Lung (tissue), 12 donors: ENCODE data around the gene RREB1. TPM values are rescaled to one million over a fixed set of nuclear protein-coding genes. Genes with fewer than 3 reads are reported as not detected.

Source experiments
- ATAC-seq: fragments of 200-7000 bp; cut with Tn5 transposase; one replicate; pipeline ENCODE4 v1.9.1; 2020; ENCODE audit warnings: moderate number of reproducible peaks; ENCODE audit not compliant: insufficient read depth, low FRiP score
- DNase-seq, 3 donors: peaks; one replicate each; pipeline ENCODE4 v3.0.0-alpha.2; 2013 to 2017
- H3K27ac ChIP-seq, 2 donors: one replicate each; pipeline ENCODE4 v1.5.1; 2013; ENCODE audit warnings: mild to moderate bottlenecking in 2 of 2, moderate library complexity in 2 of 2, control low read depth in 1 of 2, inconsistent platforms in 1 of 2, low read depth in 1 of 2, low read length in 1 of 2
- H3K27me3 ChIP-seq, 3 donors: one replicate each; pipeline ENCODE4 v1.5.1; 2013; ENCODE audit warnings: low read length in 2 of 3; ENCODE audit not compliant: control insufficient read depth in 3 of 3, insufficient read depth in 3 of 3
- H3K36me3 ChIP-seq, 4 donors: one replicate each; pipeline ENCODE4 v1.5.1; 2013; ENCODE audit warnings: low read length in 4 of 4, mild to moderate bottlenecking in 1 of 4, moderate library complexity in 1 of 4; ENCODE audit not compliant: control insufficient read depth in 4 of 4, insufficient read depth in 4 of 4
- H3K4me1 ChIP-seq, 5 donors: one replicate each; pipeline ENCODE4 v1.5.1; 2013; ENCODE audit warnings: low read length in 5 of 5, mild to moderate bottlenecking in 2 of 5, moderate library complexity in 1 of 5; ENCODE audit not compliant: control insufficient read depth in 5 of 5, insufficient read depth in 5 of 5
- H3K4me3 ChIP-seq: one replicate; pipeline ENCODE4 v1.5.1; 2013; ENCODE audit warnings: mild to moderate bottlenecking, control low read depth, moderate library complexity
- H3K9ac ChIP-seq, 2 donors: one replicate each; pipeline ENCODE4 v1.5.1; 2013; ENCODE audit warnings: low read length in 2 of 2, control low read depth in 1 of 2; ENCODE audit not compliant: insufficient read depth in 1 of 2
- H3K9me3 ChIP-seq, 4 donors: one replicate each; pipeline ENCODE4 v1.5.1; 2013; ENCODE audit warnings: low read length in 3 of 4, mild to moderate bottlenecking in 1 of 4, moderate library complexity in 1 of 4; ENCODE audit not compliant: control insufficient read depth in 4 of 4, insufficient read depth in 3 of 4
- CTCF ChIP-seq: IDR thresholded peaks from 2 replicates; pipeline ENCODE4 v1.5.1; 2012; ENCODE audit warnings: mild to moderate bottlenecking; ENCODE audit errors: control extremely low read depth, extremely low read depth
- WGBS, 2 donors: extraction: QIAGEN DNeasy Blood & Tissue Kit; methylation state at CpG; one replicate each; pipeline ENCODE4 v1.1.7; 2013; 5-methylcytosine and 5-hydroxymethylcytosine counted together
- polyA plus RNA-seq, 2 donors: library from polyadenylated mRNA; stranded (reverse); fragments of 200-250 nt; gene quantifications; one replicate each; pipeline ENCODE4 v1.2.1, GENCODE V29; 2013
- total RNA-seq, 2 donors: library from RNA; depleted of rRNA in 1 of 2; stranded (reverse); fragments of >200 nt in 1 of 2; gene quantifications; one replicate each; pipeline ENCODE4 v1.2.1, GENCODE V29; 2014 to 2021
- donor health status: control.
- donor health status: control.
- donor health status: Bipolar disorder and iron deficiency.
- donor health status: healthy.
- donor health status: DM: yes; HTN: yes; CAD: no.

RREB1 gene
- total and polyA plus RNA-seq, 4 donors: 8.9 to 54.7 (median 31.1) TPM

GRCh38 chr6:7216941-7217621, 109.3 kb downstream of the RREB1 start:
- Histone ChIP-seq H3K4me3 (no peak overlapping the region), H3K27ac (peak overlapping the region; percentile 63 to 64), H3K4me1 (peaks cover 7 to 53% (median 29%) of the 10 kb centered on the region in 5 donors), H3K36me3 (peaks cover 9 to 34% (median 16%) of the 10 kb centered on the region in 4 donors), H3K27me3 (no peaks in the 10 kb centered on the region), H3K9ac (no peak overlapping the region), H3K9me3 (no peaks in the 10 kb centered on the region)
- peak; percentile 82 to 85 (median 84) for DNase-seq
- WGBS, 2 donors: 70 to 74% methylated on average over 17 of the region's 17 CpGs
- ATAC-seq: peak; percentile 59
- no peak for TF ChIP-seq CTCF

GRCh38 chr6:7218406-7218988, 110.7 kb downstream of the RREB1 start:
- no peak for TF ChIP-seq CTCF

GRCh38 chr6:7219310-7219709, 111.5 kb downstream of the RREB1 start:
- WGBS, 2 donors: 69 to 78% methylated on average over 6 of the region's 6 CpGs
- Histone ChIP-seq H3K4me1 (peaks cover 7 to 53% (median 29%) of the 10 kb centered on the region in 5 donors), H3K4me3 (no peak overlapping the region), H3K9ac (no peak overlapping the region), H3K27me3 (no peaks in the 10 kb centered on the region), H3K36me3 (peaks cover 0 to 22% (median 13%) of the 10 kb centered on the region in 4 donors), H3K27ac (peak overlapping the region; percentile 36 to 37), H3K9me3 (no peaks in the 10 kb centered on the region)
- ATAC-seq (no peak), DNase-seq (no peak)
- no peak for TF ChIP-seq CTCF

More at GRCh38 chr6:7218406-7218988, 110.7 kb downstream of the RREB1 start:
- Histone ChIP-seq H3K36me3 (peaks cover 3 to 28% (median 14%) of the 10 kb centered on the region in 4 donors), H3K9ac (no peak overlapping the region), H3K27ac (no peak overlapping the region), H3K9me3 (no peaks in the 10 kb centered on the region), H3K4me3 (no peak overlapping the region), H3K27me3 (no peaks in the 10 kb centered on the region), H3K4me1 (peaks cover 7 to 53% (median 29%) of the 10 kb centered on the region in 5 donors)
- 85 to 90% methylated on average over 2 of the region's 2 CpGs for WGBS, 2 donors
- peak in 2 of 3 donors; percentile 68 to 70 for DNase-seq
- no peak for ATAC-seq
